Measurements from ENCODE around the gene LCE3B.

The LCE3B gene

GRCh38 chr1:152643945-152644344 lies 30.3 kb downstream of the LCE3B start:
- DNase-seq (ENCODE audit: low read depth): no peak
- H3K4me3 ChIP-seq (ENCODE audit: low read depth, low read length): no peak overlapping the region

GRCh38 chr1:152645146-152645545 lies 31.5 kb downstream of the LCE3B start:
- no peak overlapping the region for H3K4me3 ChIP-seq (ENCODE audit: low read depth, low read length)
- DNase-seq (ENCODE audit: low read depth): no peak
- TF ChIP-seq MYC (IDR thresholded peaks at IDR 0.05; ENCODE audit: low read depth, low read length): no peak
- no peak for TF ChIP-seq CTCF (IDR thresholded peaks at IDR 0.05; ENCODE audit: low read depth, low read length)
- no peak for TF ChIP-seq MAX (IDR thresholded peaks at IDR 0.05; ENCODE audit: low read depth, low read length)
- TF ChIP-seq POLR2A (IDR thresholded peaks at IDR 0.05; ENCODE audit: extremely low read depth, insufficient read length): no peak

More at GRCh38 chr1:152643945-152644344, 30.3 kb downstream of the LCE3B start:
- TF ChIP-seq MAX (IDR thresholded peaks at IDR 0.05; ENCODE audit: low read depth, low read length): no peak
- no peak for TF ChIP-seq POLR2A (IDR thresholded peaks at IDR 0.05; ENCODE audit: extremely low read depth, insufficient read length)
- TF ChIP-seq MYC (IDR thresholded peaks at IDR 0.05; ENCODE audit: low read depth, low read length): no peak
- no peak for TF ChIP-seq CTCF (IDR thresholded peaks at IDR 0.05; ENCODE audit: low read depth, low read length)

- no peak for DNase-seq (ENCODE audit: low read depth)
- TF ChIP-seq CTCF (IDR thresholded peaks at IDR 0.05; ENCODE audit: low read depth, low read length) (no peak), MAX (IDR thresholded peaks at IDR 0.05; ENCODE audit: low read depth, low read length) (no peak), POLR2A (IDR thresholded peaks at IDR 0.05; ENCODE audit: extremely low read depth, insufficient read length) (no peak), MYC (IDR thresholded peaks at IDR 0.05; ENCODE audit: low read depth, low read length) (no peak)
- H3K4me3 ChIP-seq (ENCODE audit: low read depth, low read length): no peak overlapping the region
Observed at GRCh38 chr1:152646656-152647055, 33.0 kb downstream of the LCE3B start.

- DNase-seq (ENCODE audit: low read depth): peak; percentile 70
- TF ChIP-seq CTCF (IDR thresholded peaks at IDR 0.05; ENCODE audit: low read depth, low read length): peak; percentile 67
- TF ChIP-seq MYC (IDR thresholded peaks at IDR 0.05; ENCODE audit: low read depth, low read length): no peak
- TF ChIP-seq MAX (IDR thresholded peaks at IDR 0.05; ENCODE audit: low read depth, low read length): no peak
- no peak for TF ChIP-seq POLR2A (IDR thresholded peaks at IDR 0.05; ENCODE audit: extremely low read depth, insufficient read length)
- no peak overlapping the region for H3K4me3 ChIP-seq (ENCODE audit: low read depth, low read length)
Observed at GRCh38 chr1:152654110-152654509, 40.5 kb downstream of the LCE3B start.

- DNase-seq (ENCODE audit: low read depth): no peak
- no peak overlapping the region for H3K4me3 ChIP-seq (ENCODE audit: low read depth, low read length)
- TF ChIP-seq MYC (IDR thresholded peaks at IDR 0.05; ENCODE audit: low read depth, low read length): no peak
- no peak for TF ChIP-seq CTCF (IDR thresholded peaks at IDR 0.05; ENCODE audit: low read depth, low read length)
Observed at GRCh38 chr1:152656459-152656858, 42.8 kb downstream of the LCE3B start.

GRCh38 chr1:152657677-152658076 lies 44.1 kb downstream of the LCE3B start:
- TF ChIP-seq CTCF (IDR thresholded peaks at IDR 0.05; ENCODE audit: low read depth, low read length) (no peak), MYC (IDR thresholded peaks at IDR 0.05; ENCODE audit: low read depth, low read length) (no peak)
- no peak for DNase-seq (ENCODE audit: low read depth)
- no peak overlapping the region for H3K4me3 ChIP-seq (ENCODE audit: low read depth, low read length)
